ENCODE results near the gene DPH3. TPM values are rescaled to one million over a fixed set of nuclear protein-coding genes. Genes with fewer than 3 reads are reported as not detected.
A peak's percentile ranks its signal among the peaks of the same experiment; 100 is the strongest.

DPH3 gene
- total RNA-seq, 1 experiment from 2014 or later, result 16.8 TPM

- Mint-ChIP-seq H3K27ac (ENCODE audit: unreplicated experiment) (peak overlapping the region; percentile 33), H3K4me3 (ENCODE audit: low read depth, unreplicated experiment) (no peak overlapping the region), H3K4me1 (ENCODE audit: low read depth, unreplicated experiment) (peaks cover 8% of the 10 kb centered on the region), H3K9me3 (ENCODE audit: low read depth, unreplicated experiment) (no peaks in the 10 kb centered on the region), H3K36me3 (ENCODE audit: insufficient read depth, unreplicated experiment) (no peaks in the 10 kb centered on the region), H3K27me3 (ENCODE audit: unreplicated experiment) (no peaks in the 10 kb centered on the region)
- DNase-seq, result peak; percentile 21
- intact Hi-C loops (cut with micrococcal nuclease; ENCODE audit: unreplicated experiment), result loop anchor here (5.0 kb wide), 1 partner anchor 243 kb away; no protein-coding TSS in a partner anchor
- no TSS peak for BruUV-seq (replicated peaks)
- no peak for TF ChIP-seq CTCF (IDR thresholded peaks at IDR 0.05; ENCODE audit: unreplicated experiment)
- CTCF ChIA-PET, result no interaction called here
Measured at GRCh38 chr3:16309558-16309957, 44.8 kb upstream of the DPH3 start.

GRCh38 chr3:16308727-16309126, 44.0 kb upstream of the DPH3 start:
- no peak for TF ChIP-seq CTCF (IDR thresholded peaks at IDR 0.05; ENCODE audit: unreplicated experiment)

GRCh38 chr3:16307832-16308531, 43.2 kb upstream of the DPH3 start:
- CTCF ChIA-PET, result interaction anchor here (1.1 kb wide), 1 partner anchor 18 kb away, joined by 3 read pairs; no protein-coding TSS in a partner anchor
- BruUV-seq (replicated peaks), result no TSS peak
- Mint-ChIP-seq H3K36me3 (ENCODE audit: insufficient read depth, unreplicated experiment) (no peaks in the 10 kb centered on the region), H3K27ac (ENCODE audit: unreplicated experiment) (no peak overlapping the region), H3K4me3 (ENCODE audit: low read depth, unreplicated experiment) (no peak overlapping the region), H3K9me3 (ENCODE audit: low read depth, unreplicated experiment) (no peaks in the 10 kb centered on the region), H3K4me1 (ENCODE audit: low read depth, unreplicated experiment) (peaks cover 8% of the 10 kb centered on the region), H3K27me3 (ENCODE audit: unreplicated experiment) (no peaks in the 10 kb centered on the region)
- TF ChIP-seq CTCF (IDR thresholded peaks at IDR 0.05; ENCODE audit: unreplicated experiment), result no peak
- intact Hi-C loops (cut with micrococcal nuclease; ENCODE audit: unreplicated experiment), result loop anchor here (5.0 kb wide), 1 partner anchor 244 kb away; no protein-coding TSS in a partner anchor
- no peak for DNase-seq

More at GRCh38 chr3:16308727-16309126, 44.0 kb upstream of the DPH3 start:
- no TSS peak for BruUV-seq (replicated peaks)
- no peak overlapping the region for H3K27ac Mint-ChIP-seq (ENCODE audit: unreplicated experiment)
- H3K36me3 Mint-ChIP-seq (ENCODE audit: insufficient read depth, unreplicated experiment), result no peaks in the 10 kb centered on the region
- DNase-seq, result no peak
- H3K4me1 Mint-ChIP-seq (ENCODE audit: low read depth, unreplicated experiment), result peaks cover 8% of the 10 kb centered on the region
- intact Hi-C loops (cut with micrococcal nuclease; ENCODE audit: unreplicated experiment), result loop anchor here (5.0 kb wide), 1 partner anchor 244 kb away; no protein-coding TSS in a partner anchor
- CTCF ChIA-PET, result no interaction called here
- H3K9me3 Mint-ChIP-seq (ENCODE audit: low read depth, unreplicated experiment), result no peaks in the 10 kb centered on the region
- no peaks in the 10 kb centered on the region for H3K27me3 Mint-ChIP-seq (ENCODE audit: unreplicated experiment)
- no peak overlapping the region for H3K4me3 Mint-ChIP-seq (ENCODE audit: low read depth, unreplicated experiment)

- intact Hi-C loops (cut with micrococcal nuclease; ENCODE audit: unreplicated experiment), result loop anchor here (5.0 kb wide), 1 partner anchor 247 kb away; no protein-coding TSS in a partner anchor
- H3K36me3 Mint-ChIP-seq (ENCODE audit: insufficient read depth, unreplicated experiment), result no peaks in the 10 kb centered on the region
- H3K27ac Mint-ChIP-seq (ENCODE audit: unreplicated experiment), result no peak overlapping the region
- H3K9me3 Mint-ChIP-seq (ENCODE audit: low read depth, unreplicated experiment), result no peaks in the 10 kb centered on the region
- CTCF ChIA-PET, result interaction anchor here (0.6 to 0.9 kb wide), 2 partner anchors 15 to 207 kb away, joined by 3 to 5 read pairs; no protein-coding TSS in a partner anchor
- no peak for DNase-seq
- no TSS peak for BruUV-seq (replicated peaks)
- no peaks in the 10 kb centered on the region for H3K27me3 Mint-ChIP-seq (ENCODE audit: unreplicated experiment)
- peaks cover 8% of the 10 kb centered on the region for H3K4me1 Mint-ChIP-seq (ENCODE audit: low read depth, unreplicated experiment)
- TF ChIP-seq CTCF (IDR thresholded peaks at IDR 0.05; ENCODE audit: unreplicated experiment), result no peak
- H3K4me3 Mint-ChIP-seq (ENCODE audit: low read depth, unreplicated experiment), result no peak overlapping the region
Measured at GRCh38 chr3:16305111-16305541, 40.4 kb upstream of the DPH3 start.
